Ovary (tissue), 3 donors: ENCODE data around the gene NEIL1.

Source experiments
- POLR2A ChIP-seq: fragments of 450-650 bp; IDR thresholded peaks from one replicate; pipeline ENCODE4 v1.6.1; 2017; ENCODE audit warnings: antibody characterized with exemption, mild to moderate bottlenecking, moderate library complexity
- TF ChIP-seq, protein P1 (sequence below), 3 donors: fragments of 450-650 bp in 2 of 3; fragments of 200-600 bp in 1 of 3; IDR thresholded peaks; one replicate each; pipeline versions ENCODE4 v1.5.1 to v1.8.0; 2016 to 2022; ENCODE audit warnings: antibody characterized with exemption in 3 of 3, mild to moderate bottlenecking in 1 of 3
- donor health status: DM: no; HTN: no; CAD: no.

- TF ChIP-seq, protein P1, sequence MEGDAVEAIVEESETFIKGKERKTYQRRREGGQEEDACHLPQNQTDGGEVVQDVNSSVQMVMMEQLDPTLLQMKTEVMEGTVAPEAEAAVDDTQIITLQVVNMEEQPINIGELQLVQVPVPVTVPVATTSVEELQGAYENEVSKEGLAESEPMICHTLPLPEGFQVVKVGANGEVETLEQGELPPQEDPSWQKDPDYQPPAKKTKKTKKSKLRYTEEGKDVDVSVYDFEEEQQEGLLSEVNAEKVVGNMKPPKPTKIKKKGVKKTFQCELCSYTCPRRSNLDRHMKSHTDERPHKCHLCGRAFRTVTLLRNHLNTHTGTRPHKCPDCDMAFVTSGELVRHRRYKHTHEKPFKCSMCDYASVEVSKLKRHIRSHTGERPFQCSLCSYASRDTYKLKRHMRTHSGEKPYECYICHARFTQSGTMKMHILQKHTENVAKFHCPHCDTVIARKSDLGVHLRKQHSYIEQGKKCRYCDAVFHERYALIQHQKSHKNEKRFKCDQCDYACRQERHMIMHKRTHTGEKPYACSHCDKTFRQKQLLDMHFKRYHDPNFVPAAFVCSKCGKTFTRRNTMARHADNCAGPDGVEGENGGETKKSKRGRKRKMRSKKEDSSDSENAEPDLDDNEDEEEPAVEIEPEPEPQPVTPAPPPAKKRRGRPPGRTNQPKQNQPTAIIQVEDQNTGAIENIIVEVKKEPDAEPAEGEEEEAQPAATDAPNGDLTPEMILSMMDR (IDR thresholded peaks at IDR 0.05) = no peak
- no peak for TF ChIP-seq POLR2A
These were observed 6.8 kb downstream of the NEIL1 start for GRCh38 chr15:75353604-75354003.
